SK-N-SH treated with all-trans-retinoic acid at 6 μM for 48 hours (cell line): ENCODE measurements around the gene CCNY.

Experiments
- ATAC-seq: fragments of 200-7000 bp; cut with Tn5 transposase; 3 replicates; pipeline ENCODE4 v1.9.1; 2020; ENCODE audit warnings: mild to moderate bottlenecking, moderate library complexity
- ARNTL ChIP-seq: fragments of 450-650 bp; formaldehyde crosslinking; IDR thresholded peaks from 2 replicates; pipeline ENCODE4 v1.5.0; 2020; ENCODE audit warnings: low read depth, mild to moderate bottlenecking, moderate library complexity, borderline replicate concordance
- BACH2 ChIP-seq: fragments of 250-450 bp; sonication (Bioruptor Pico); IDR thresholded peaks from 2 replicates; pipeline ENCODE4 v1.9.0; 2021; ENCODE audit warnings: mild to moderate bottlenecking, borderline replicate concordance
- CREB5 ChIP-seq: fragments of 250-450 bp; sonication (Bioruptor Pico); IDR thresholded peaks from 2 replicates; pipeline ENCODE4 v1.5.1; 2020; ENCODE audit warnings: low read depth, mild to moderate bottlenecking, moderate library complexity
- CSDC2 ChIP-seq: fragments of 250-450 bp; sonication (Bioruptor Pico); IDR thresholded peaks from 2 replicates; pipeline ENCODE4 v1.5.0; 2020; ENCODE audit warnings: mild to moderate bottlenecking, moderate library complexity
- CSRNP3 ChIP-seq: fragments of 250-450 bp; sonication (Bioruptor Pico); IDR thresholded peaks from 2 replicates; pipeline ENCODE4 v1.5.1; 2021; ENCODE audit warnings: mild to moderate bottlenecking, moderate library complexity
- ESRRG ChIP-seq: fragments of 250-450 bp; sonication (Bioruptor Pico); IDR thresholded peaks from 2 replicates; pipeline ENCODE4 v1.6.1; 2021; ENCODE audit warnings: mild to moderate bottlenecking
- GLIS3 ChIP-seq: fragments of 250-450 bp; sonication (Bioruptor Pico); IDR thresholded peaks from 2 replicates; pipeline ENCODE4 v1.5.0; 2020; ENCODE audit warnings: mild to moderate bottlenecking, moderate library complexity
- ISL1 ChIP-seq: fragments of 250-450 bp; sonication (Bioruptor Pico); IDR thresholded peaks from 2 replicates; pipeline ENCODE4 v2.1.2; 2022; ENCODE audit warnings: mild to moderate bottlenecking, moderate library complexity
- OSR1 ChIP-seq: fragments of 250-450 bp; sonication (Bioruptor Pico); IDR thresholded peaks from 2 replicates; pipeline ENCODE4 v1.8.0; 2022; ENCODE audit warnings: moderate library complexity, mild to moderate bottlenecking, inconsistent platforms
- PATZ1 ChIP-seq: fragments of 250-450 bp; sonication (Bioruptor Pico); IDR thresholded peaks from 2 replicates; pipeline ENCODE4 v1.8.0; 2020; ENCODE audit warnings: mild to moderate bottlenecking, moderate library complexity, borderline replicate concordance
- PPARA ChIP-seq: fragments of 250-450 bp; sonication (Bioruptor Pico); IDR thresholded peaks from 2 replicates; pipeline ENCODE4 v1.5.0; 2020; ENCODE audit warnings: mild to moderate bottlenecking, borderline replicate concordance
- RARB ChIP-seq: fragments of 250-450 bp; sonication (Bioruptor Pico); IDR thresholded peaks from 2 replicates; pipeline ENCODE4 v1.8.0; 2021; ENCODE audit warnings: mild to moderate bottlenecking, moderate library complexity
- SNAI2 ChIP-seq: fragments of 250-450 bp; sonication (Bioruptor Pico); IDR thresholded peaks from 2 replicates; pipeline ENCODE4 v1.5.0; 2020; ENCODE audit warnings: mild to moderate bottlenecking, moderate library complexity
- TCF4 ChIP-seq: fragments of 250-450 bp; sonication (Bioruptor Pico); IDR thresholded peaks from 2 replicates; pipeline ENCODE4 v1.8.0; 2021; ENCODE audit warnings: mild to moderate bottlenecking, moderate library complexity, borderline replicate concordance
- TOX ChIP-seq: fragments of 250-450 bp; sonication (Bioruptor Pico); IDR thresholded peaks from 2 replicates; pipeline ENCODE4 v1.8.0; 2021; ENCODE audit warnings: mild to moderate bottlenecking, moderate library complexity, borderline replicate concordance
- ZC3H10 ChIP-seq: fragments of 250-450 bp; sonication (Bioruptor Pico); IDR thresholded peaks from 2 replicates; pipeline ENCODE4 v1.5.1; 2021; ENCODE audit warnings: mild to moderate bottlenecking, moderate library complexity
- ZFP3 ChIP-seq: fragments of 250-450 bp; sonication (Bioruptor Pico); IDR thresholded peaks from 2 replicates; pipeline ENCODE4 v1.5.0; 2020; ENCODE audit warnings: mild to moderate bottlenecking, moderate library complexity
- ZFP30 ChIP-seq: fragments of 450-650 bp; formaldehyde crosslinking; IDR thresholded peaks from 2 replicates; pipeline ENCODE4 v1.5.0; 2022; ENCODE audit warnings: mild to moderate bottlenecking, moderate library complexity
- ZNF565 ChIP-seq: fragments of 450-650 bp; formaldehyde crosslinking; conservative IDR thresholded peaks from 2 replicates; pipeline ENCODE4 v1.5.0; 2020; ENCODE audit warnings: low read depth, mild to moderate bottlenecking, moderate library complexity
- ZNF70 ChIP-seq: fragments of 450-650 bp; formaldehyde crosslinking; IDR thresholded peaks from 2 replicates; pipeline ENCODE4 v1.5.0; 2020; ENCODE audit warnings: mild to moderate bottlenecking, moderate library complexity
- ZNF8 ChIP-seq: fragments of 450-650 bp; formaldehyde crosslinking; IDR thresholded peaks from 2 replicates; pipeline ENCODE4 v1.5.0; 2020; ENCODE audit warnings: mild to moderate bottlenecking, moderate library complexity
- TF ChIP-seq, protein P1 (sequence below): fragments of 250-450 bp; sonication (Bioruptor Pico); IDR thresholded peaks from 2 replicates; pipeline ENCODE4 v1.5.0; 2020; ENCODE audit warnings: mild to moderate bottlenecking, moderate library complexity

CCNY gene

DNA sequence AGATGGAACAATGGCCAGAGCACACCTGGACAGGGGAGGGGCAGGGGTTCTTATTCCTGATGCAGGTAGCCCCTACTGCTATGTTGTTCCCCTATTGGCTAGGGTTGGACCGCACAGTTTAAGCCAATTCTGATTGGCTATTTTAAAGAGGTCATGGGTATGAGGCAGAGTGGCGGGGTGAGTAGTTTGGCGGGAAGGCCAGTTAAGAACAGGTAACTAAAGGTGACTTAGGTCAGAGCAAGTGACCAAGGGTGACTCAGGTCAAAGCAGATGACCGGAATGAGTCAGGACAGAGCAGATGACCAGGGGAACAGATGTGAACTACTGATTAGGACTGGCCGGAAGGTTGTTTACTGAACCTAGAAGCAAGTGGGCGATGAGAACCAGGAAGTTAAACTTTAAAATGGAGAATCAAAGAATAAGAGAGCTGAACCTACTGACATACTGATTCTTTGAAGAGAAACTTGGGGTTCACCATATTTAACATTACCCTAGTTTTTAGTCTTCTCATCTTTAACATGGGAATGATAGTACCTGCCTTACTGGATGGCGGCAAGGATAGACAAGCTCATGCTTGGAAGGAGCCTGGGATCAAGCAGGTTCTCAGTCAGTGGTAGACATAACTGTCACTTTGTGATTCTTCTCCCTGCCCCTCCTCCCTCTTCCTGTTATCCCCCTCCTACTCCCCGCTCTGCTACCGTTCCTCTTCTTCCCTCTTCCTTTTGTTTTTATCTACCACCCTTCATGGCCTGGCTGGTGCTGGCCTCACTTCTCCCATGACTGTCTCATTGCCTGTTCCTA lies 55.0 kb downstream of the CCNY start (continued):
- no peak for TF ChIP-seq ZNF565 (CRISPR knock-in tag)
- no peak for TF ChIP-seq ZNF70 (CRISPR knock-in tag)
- TF ChIP-seq ISL1 (CRISPR knock-in tag), result no peak
- no peak for TF ChIP-seq ZFP30 (CRISPR knock-in tag)
- TF ChIP-seq ARNTL (CRISPR knock-in tag), result no peak

DNA sequence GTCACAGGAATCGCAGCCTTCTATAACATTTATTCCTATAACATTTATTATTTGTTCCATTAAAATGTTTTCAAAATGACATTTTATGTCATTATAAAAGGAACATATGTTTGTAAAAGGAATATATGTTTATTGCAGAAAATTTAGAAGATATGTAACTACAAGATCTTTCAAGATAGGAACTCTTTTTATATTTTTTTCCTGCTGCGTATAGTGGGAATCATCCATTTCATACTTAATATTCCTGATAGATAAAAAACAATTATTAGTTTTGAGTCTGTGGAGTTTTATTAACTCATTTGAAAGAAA lies 55.6 kb downstream of the CCNY start:
- ATAC-seq, result no peak
- TF ChIP-seq PPARA (no peak), CSDC2 (CRISPR knock-in tag) (no peak), ZFP30 (CRISPR knock-in tag) (no peak), GLIS3 (CRISPR knock-in tag) (no peak), ISL1 (CRISPR knock-in tag) (no peak), ESRRG (CRISPR knock-in tag) (no peak), SNAI2 (CRISPR knock-in tag) (no peak), ZNF70 (CRISPR knock-in tag) (no peak), PATZ1 (no peak), BACH2 (CRISPR knock-in tag) (no peak), TOX (CRISPR knock-in tag) (no peak), ZFP3 (CRISPR knock-in tag) (no peak), OSR1 (CRISPR knock-in tag) (no peak)
- TF ChIP-seq, protein P1, sequence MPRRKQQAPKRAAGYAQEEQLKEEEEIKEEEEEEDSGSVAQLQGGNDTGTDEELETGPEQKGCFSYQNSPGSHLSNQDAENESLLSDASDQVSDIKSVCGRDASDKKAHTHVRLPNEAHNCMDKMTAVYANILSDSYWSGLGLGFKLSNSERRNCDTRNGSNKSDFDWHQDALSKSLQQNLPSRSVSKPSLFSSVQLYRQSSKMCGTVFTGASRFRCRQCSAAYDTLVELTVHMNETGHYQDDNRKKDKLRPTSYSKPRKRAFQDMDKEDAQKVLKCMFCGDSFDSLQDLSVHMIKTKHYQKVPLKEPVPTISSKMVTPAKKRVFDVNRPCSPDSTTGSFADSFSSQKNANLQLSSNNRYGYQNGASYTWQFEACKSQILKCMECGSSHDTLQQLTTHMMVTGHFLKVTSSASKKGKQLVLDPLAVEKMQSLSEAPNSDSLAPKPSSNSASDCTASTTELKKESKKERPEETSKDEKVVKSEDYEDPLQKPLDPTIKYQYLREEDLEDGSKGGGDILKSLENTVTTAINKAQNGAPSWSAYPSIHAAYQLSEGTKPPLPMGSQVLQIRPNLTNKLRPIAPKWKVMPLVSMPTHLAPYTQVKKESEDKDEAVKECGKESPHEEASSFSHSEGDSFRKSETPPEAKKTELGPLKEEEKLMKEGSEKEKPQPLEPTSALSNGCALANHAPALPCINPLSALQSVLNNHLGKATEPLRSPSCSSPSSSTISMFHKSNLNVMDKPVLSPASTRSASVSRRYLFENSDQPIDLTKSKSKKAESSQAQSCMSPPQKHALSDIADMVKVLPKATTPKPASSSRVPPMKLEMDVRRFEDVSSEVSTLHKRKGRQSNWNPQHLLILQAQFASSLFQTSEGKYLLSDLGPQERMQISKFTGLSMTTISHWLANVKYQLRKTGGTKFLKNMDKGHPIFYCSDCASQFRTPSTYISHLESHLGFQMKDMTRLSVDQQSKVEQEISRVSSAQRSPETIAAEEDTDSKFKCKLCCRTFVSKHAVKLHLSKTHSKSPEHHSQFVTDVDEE, result no peak

DNA sequence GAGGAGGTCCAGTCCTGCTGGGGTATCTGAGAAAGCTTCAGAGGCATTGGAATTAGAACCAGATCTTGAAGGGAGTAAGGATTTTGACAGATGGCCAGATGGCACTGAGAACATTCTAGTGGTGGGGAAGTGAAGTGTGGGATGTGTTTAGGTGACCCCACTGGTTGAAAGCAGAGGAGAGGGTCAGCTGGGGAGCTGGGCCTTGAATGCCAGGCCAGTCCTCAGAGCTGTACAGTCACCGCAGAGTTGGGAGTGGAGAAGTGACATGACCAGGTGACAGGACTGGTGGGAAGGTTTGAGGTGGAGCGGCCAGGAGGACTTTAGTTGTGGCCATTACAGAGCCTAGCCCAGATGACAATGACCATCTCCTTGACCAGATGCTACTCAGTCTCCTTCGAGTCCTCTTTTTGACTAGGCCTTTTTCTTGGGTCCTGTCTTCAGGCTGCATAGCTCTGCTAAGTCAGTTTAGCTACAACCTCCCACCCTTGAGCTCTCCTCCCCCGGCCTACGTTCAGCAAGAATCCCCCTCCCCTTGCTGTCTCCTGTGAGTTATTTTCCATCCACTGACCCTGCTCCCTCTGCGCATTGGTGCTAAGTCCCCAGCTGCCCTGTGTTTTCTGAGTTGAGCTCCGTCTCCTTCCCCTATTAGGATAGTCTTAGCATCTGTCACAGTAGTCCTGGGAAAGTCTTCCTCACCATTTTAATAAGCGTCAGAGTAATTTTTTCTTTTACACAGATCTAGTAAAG lies 56.3 kb downstream of the CCNY start:
- no peak for ATAC-seq
- TF ChIP-seq PPARA (no peak), ZC3H10 (CRISPR knock-in tag) (no peak), TCF4 (no peak), CREB5 (CRISPR knock-in tag) (no peak), GLIS3 (CRISPR knock-in tag) (no peak), ISL1 (CRISPR knock-in tag) (no peak), ARNTL (CRISPR knock-in tag) (no peak), SNAI2 (CRISPR knock-in tag) (no peak), ZNF8 (no peak), ESRRG (CRISPR knock-in tag) (no peak), ZNF70 (CRISPR knock-in tag) (no peak), ZFP3 (CRISPR knock-in tag) (no peak), ZFP30 (CRISPR knock-in tag) (no peak), CSDC2 (CRISPR knock-in tag) (no peak), RARB (CRISPR knock-in tag) (no peak), TOX (CRISPR knock-in tag) (no peak), ZNF565 (CRISPR knock-in tag) (no peak), OSR1 (CRISPR knock-in tag) (no peak), CSRNP3 (CRISPR knock-in tag) (no peak), BACH2 (CRISPR knock-in tag) (no peak)
